ENCODE measurements around the gene NOTCH1.
A peak's percentile ranks its signal among the peaks of the same experiment; 100 is the strongest.
"Not testable (repeated sequence)": the region's sequence is repeated elsewhere in the genome, so short reads cannot be mapped to it uniquely, and the experiment has no call there.

Gene NOTCH1

DNA sequence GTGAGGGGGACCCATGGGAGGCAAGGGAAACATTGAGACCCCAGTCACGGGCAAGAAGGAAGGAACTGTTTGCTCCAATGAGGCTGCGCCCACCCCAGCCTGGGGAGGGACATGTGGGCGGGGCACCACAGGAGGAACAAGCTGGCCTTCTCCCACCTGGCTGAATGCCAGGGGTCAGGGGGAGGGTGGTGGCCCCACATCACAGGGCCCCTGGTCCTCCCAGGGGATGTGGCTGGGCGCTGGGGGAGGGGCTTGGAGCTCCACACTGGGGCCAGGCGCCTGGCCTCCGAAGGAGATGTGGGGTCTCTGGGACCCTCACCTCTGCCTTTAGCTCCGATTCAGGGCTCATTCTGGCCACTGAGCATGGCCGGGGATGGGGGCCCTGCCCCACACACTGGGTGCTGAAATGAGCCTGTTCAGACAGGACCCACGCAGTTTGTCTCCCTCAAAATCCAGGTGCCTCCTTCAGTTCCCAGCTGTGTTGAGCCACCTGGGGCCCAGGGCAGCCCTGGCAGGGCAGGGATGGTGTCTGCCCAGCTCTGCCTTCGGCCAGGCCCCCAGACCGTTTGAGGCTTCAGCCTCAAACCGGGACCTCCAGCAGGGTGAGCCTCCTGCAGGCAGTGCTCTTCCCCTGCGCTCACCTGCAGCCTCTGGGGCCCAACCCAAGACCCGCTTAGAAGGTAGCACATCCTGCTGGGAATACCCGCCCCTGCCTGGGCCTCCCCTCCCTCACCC, 33.2 kb upstream of the NOTCH1 start:
- DNase-seq, result peak; percentile 18

DNA sequence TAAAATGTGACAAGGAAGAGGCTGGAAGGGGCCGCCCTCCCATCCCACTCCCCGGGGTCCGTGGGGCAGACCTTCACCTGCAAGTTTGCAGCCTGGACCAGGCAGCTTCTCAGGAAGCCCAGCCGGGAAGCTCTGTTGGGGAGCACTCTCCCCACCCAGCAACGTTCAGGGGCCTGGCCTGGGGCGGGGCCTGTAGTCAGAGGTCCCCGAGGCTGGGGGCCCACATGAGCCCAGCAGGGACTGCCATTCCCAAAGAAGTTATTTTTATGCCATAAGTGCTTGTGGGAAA, 32.7 kb upstream of the NOTCH1 start:
- no peak for DNase-seq

DNA sequence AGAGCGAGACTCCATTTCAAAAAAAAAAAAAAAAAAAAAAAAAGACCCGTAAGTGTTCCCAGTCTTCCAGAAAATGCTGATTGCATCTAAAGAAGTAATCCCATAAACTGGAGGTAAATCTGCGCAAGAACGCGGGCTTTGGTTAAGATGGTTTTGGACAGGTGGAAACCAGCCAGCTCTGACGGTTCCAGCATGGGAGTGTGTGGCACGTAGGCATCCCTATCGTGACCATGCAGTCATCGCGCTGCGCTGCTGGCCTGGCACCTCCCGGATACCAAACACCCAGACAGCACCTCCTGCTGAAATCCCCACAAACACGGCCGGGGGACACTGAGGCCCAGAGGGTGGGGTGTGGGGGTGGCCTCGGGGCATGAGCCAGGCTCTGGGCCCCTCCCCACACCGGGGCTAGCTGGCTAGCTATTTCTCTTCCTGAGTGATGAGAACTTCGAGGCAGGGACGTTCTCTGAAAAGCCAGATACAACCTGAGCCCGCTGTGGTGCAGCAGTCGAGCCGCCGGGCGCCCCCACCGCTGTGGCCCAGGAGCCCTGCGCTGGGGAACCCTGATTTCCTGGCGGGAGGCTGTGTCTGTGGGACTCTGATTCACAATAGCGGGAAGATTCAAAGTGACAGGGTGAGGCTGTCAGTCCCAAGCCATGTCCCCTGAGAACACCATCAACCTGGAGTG, 32.2 kb upstream of the NOTCH1 start:
- no peak for DNase-seq

DNA sequence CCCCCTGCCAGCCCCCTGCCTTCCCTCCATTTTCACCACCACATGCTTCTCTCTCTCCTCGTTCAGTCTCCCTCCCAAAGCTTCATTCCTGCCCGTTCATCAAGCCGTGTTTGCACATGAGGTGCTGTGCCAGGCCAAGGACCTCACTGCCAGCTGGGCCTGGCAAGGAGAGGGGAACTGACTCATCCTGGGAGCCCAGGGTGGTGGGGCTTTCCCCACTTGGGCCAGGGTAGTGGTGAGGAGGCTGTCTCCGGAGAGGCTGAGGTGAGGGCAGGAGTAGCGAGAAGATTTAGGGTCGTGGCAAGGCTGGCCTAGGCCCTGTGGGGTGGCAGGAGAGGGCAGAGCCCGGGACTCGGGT, 30.4 kb upstream of the NOTCH1 start:
- DNase-seq, result no peak

DNA sequence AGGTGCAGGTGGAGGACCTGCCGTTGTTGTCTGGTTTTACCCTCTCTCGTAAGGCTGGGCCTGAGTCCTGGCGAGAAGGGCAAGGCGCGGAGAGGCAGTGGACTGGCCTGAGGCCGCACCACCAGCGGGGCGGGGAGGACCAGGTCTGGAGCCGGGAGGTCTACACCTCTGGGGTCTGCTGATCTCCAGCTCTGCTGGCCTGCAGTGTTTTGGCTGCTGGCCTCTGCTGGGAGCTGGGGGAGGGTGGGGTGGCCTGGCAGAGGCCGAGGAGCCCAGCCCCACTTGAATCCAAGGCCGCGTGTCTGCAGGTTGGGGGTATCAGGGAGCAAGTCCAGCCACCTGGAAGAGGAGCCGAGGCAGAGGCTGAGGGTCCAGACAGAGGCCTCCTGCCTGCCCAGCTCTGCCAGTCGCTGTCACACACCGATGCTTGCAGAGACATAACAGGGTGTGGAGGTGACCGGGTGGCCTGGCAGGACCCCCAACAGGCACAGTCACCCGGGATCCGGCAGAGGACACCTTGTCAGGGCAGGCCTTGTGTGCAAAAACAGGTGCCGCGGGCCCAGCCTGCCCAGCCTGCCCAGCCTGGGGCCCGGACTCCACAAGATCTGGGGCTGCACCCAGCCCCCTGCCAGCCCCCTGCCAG, 29.9 kb upstream of the NOTCH1 start:
- DNase-seq, result no peak

DNA sequence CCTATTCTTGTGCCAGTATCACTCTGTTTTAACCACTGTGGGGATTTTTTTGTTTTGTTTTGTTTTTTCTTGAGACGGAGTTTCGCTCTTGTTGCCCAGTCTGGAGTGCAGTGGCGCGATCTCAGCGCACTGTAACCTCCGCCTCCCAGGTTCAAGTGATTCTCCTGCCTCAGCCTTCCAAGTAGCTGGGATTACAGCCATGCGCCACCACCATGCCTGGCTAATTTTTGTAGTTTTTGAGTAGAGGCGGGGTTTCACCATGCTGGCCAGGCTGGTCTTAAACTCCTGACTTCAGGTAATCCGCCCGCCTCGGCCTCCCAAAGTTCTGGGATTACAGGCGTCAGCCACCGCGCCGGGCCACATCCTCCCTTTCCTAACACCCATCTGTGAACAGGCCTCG, 28.8 kb upstream of the NOTCH1 start:
- DNase-seq, result not testable (repeated sequence)

DNA sequence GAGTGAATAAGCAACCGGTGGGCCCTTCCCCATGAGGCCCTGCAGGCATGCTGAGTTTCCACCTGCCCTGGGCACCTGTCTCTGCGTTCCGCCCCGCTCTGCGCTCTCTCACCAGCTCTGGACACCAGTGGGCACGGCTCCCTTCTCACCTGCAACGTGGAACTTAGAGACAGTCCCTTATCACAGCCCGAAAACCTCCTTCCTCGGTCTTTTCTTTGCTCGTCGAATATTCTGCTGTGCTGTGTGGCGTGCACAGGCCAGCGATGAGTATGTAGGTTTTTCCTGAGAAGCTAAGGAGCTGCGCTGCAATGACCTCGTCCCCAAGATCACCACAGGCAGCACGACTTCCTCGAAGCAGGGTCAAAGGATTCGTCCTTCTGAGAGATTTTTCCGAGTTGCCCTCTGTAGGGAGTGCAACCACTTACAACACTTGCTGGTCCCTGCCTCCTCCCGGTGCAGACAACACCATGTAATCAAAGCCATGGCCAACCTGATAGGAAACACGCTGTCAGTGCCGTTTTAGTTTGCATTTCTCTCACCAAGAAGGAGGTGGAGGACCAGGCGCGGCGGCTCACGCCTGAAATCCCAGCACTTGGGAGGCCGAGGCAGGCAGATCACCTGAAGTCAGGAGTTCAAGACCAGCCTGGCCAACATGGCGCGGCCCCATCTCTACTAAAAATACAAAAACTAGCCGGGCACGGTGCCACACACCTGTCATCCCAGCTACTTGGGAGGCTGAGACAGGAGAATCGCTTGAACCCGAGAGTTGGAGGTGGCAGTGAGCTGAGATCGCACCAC, 27.2 kb upstream of the NOTCH1 start:
- no peak for DNase-seq

DNA sequence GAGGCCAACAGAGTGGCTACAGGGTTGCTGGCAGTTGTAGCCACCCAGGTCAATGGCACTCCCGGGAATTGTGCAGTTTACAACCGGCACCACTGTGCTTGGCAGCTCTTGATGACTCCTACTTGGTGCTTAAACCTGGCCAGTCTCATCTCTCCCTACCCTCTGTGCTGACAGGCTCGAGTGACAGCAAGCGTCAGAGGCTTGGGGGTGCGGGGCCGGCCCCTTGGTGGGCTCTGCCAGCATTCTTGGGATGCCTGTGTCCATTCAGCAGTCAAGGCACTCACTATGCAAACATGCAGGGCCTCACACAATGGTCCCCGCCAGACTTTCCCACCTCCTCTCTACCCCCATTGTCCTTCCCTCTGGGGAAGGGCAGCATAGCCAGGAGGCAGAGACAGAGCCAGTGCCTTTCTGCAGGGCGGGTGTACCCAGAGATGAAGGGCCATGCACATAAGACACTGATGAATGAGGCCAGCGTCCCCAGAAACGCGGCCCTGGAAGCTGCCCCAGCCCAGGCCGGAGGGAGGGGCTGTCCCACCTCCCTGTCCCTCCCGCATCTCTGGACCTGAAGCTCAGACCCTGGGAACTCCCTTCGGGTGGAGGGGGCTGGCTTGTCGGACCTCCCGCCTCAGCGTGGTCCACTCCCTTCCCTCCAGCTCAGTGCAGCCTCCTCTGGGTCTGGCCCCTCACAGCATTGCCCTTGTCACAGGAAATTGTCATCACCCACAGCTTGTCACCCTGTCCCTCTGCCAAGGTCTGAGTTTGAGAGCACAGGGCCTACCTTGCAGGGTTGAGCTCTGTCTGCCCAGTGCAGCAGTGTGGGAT, 26.4 kb upstream of the NOTCH1 start:
- no peak for DNase-seq

DNA sequence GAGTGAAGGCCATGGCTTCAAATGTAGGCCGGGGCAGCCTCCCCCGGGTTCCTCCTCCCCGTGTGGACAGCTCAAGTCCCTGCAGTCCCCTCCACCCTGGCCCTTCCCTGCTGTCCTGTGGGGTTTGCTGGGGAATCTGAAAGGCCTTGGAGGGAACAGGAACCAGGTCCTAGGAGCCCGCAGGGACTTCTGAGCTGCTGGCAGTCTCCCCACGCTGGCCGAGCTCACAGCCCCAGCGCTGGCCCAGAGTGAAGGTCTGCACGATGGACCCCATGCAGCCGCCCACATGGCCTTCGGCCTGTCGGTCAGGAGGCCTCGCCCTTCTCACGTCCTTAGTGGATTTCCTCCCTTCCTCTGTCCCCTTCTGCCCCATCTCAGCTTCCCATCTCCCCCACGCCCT, 25.7 kb upstream of the NOTCH1 start:
- no peak for DNase-seq

DNA sequence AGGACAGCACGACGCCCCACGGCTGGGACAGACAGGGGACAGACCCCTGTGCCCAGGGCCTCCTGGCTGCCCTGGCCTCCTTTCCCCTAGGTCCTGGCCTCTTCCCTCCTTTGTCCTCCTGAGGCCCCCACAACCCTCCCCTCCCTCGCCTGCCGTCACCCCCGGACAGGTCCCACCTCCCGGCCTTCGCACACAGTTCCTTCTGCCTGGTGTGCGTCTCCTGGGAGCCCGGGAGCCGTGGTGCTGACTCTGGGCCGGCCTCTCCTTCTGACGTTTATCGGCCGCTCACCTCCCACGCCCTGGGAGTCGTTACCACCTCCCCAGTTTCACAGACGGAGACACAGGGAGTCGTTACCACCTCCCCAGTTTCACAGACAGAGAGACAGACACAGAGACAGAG, 25.1 kb upstream of the NOTCH1 start:
- DNase-seq, result no peak

DNA sequence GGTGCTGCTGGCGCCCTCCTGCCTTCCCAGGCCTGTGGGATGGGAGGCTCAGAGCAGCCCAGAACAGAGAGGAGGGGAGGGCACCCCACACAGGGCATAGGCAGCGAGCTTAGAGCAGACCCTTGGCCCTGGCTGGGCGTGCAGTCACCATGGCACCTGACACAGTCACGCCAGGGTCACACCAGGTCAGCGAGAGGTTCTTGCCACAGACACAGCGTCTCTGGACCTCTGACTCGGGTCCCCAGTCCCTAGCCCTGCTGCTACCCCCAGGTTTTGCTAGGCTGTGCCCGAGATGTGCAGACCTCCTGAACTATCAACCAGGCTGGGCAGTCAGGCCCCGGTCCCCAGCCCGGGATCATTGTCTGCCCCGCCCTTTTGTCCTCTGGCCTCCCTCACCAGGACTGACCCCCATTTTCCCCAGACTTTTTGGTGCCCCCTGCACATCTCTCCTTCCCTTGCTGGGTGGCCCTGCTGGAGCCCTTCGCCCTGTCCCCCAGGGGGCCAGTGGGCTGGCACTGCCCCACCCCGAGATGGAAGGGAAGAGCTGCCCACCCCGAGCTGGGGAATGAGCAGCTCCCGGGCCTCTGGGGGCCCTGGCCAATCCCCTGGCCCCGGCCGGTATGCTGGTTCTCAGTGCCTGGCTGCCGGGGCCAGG, 24.5 kb upstream of the NOTCH1 start:
- no peak for DNase-seq

DNA sequence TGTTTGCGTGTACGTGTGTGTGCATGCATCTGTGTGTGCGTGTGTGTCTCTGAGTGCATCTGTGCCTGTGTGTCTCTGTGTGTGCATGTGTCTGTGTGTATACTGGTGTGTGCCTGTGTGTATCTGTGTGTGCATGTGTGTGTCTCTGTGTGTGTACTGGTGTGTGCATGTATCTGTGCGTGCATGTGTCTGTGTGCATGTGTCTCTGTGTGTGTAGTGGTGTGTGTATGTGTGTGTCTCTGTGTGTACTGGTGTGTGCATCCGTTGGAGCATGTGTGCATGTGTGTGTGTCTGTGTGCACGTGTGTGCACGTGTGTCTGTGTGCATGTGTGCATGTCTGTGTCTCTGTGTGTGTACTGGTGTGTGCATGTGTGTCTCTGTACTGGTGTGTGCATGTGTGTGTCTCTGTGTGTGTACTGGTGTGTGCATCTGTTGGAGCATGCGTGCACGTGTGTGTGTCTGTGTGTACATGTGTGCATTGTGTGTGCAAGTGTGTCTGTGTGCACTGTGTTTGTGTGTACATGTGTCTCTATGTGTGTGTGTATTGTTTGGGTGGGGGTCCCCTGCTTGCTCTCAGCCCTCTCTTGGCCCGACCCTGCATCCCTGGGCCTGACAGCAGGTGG, 23.8 kb upstream of the NOTCH1 start:
- DNase-seq, result no peak

DNA sequence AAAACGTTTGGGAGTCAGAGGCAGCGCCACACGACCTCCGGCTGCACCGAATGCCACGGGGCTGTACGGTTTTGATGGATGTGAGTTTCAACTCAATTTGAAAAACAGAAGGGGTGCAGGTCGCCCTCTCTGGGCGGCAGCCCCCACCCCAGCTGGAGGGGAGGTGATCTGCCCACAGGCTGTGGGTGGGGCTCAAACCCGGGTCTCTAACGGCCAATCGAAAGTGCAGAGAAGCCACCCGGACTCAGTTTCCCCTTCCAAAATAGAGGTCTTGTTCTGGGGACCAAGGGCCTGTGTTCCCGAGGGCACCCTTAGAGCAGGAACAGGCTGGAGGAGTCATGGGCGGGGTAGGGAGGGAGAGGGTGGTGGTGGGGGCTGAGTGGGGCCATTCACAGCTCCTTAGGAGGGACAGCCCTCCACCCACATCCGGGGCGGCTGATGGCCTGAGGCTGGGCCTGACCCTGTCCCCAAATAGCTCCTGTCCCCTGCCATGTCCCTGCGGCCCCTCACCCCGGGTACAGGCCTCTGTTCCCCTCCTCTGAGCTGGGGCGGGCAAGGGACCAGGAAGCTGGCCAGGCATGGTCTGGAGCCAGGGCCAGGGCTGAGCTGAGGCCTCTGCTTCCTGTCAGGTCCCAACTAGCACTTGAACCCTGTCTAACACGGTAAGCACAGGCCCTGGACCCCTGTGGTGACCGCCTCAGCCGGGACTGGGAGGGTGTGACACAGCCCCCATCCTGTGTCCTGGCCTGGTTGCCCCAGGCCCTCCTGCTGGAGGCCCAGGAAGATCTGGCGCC, 22.6 kb upstream of the NOTCH1 start:
- no peak for DNase-seq

DNA sequence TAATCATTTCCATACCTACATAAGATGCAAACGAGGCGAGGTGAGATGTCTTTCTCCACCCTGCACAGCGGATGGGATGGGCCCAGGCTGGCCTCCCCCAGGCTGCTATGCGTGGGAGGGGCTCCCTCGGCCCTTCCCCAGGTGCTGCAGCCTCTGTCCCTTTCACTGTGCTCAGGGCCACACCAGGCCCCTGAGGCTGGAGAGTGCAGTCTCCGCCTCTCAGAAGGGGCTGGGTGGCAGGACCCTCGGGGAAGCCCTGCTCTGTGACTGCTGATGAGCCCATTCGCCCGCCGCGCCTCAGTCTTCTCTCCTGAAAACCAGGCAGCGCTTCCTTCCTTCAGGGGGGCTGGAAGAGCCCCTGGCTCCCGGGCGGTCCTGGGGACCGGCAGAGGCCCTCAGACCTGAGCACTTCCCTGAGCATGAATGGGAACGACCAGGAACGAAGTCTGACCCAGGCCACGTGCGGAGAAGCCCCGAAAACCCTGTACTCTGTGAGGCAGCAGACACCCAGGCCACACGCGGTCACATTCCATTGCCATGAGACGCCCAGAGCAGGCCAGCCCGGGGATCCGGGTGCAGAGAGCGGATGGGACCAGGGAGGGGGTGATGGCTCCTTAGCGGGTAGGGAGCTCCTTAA, 21.9 kb upstream of the NOTCH1 start:
- no peak for DNase-seq

DNA sequence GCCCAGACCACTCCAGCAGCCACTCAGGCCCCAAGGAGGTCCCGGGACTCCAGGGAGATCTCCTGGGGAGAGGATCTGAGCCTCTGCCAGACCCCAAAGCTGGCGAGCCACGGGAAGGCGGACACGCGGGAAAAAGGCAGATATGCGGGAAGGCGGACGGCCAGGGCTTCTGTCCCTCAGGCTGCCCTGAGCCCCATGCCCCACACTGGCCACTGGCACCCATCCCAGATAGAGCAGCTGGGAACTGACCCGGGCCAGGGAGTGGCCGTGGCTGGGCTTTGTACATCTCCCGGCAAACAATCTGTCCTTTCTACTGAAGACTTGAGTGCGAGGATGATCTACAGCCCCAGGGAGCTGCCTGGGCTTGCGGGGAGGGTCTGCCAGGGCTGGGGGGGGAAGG, 21.1 kb upstream of the NOTCH1 start:
- no peak for DNase-seq

DNA sequence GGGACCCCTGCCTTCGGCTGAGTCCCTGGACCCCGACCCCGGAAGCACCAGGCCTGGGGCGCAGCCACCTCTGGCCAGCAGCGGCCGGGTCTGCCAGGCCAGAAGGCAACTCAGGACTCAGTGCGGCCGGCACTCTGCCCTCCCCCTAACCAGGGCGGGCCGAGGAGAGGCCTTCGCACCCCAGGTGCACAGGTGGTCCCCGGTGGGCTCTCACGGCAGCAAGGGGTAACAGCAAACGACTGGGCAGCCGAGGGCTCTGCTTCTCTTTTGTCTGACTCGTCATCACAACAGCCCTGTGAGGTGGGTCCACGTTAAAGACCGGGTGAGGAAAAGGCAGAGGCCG, 20.7 kb upstream of the NOTCH1 start:
- DNase-seq, result no peak

DNA sequence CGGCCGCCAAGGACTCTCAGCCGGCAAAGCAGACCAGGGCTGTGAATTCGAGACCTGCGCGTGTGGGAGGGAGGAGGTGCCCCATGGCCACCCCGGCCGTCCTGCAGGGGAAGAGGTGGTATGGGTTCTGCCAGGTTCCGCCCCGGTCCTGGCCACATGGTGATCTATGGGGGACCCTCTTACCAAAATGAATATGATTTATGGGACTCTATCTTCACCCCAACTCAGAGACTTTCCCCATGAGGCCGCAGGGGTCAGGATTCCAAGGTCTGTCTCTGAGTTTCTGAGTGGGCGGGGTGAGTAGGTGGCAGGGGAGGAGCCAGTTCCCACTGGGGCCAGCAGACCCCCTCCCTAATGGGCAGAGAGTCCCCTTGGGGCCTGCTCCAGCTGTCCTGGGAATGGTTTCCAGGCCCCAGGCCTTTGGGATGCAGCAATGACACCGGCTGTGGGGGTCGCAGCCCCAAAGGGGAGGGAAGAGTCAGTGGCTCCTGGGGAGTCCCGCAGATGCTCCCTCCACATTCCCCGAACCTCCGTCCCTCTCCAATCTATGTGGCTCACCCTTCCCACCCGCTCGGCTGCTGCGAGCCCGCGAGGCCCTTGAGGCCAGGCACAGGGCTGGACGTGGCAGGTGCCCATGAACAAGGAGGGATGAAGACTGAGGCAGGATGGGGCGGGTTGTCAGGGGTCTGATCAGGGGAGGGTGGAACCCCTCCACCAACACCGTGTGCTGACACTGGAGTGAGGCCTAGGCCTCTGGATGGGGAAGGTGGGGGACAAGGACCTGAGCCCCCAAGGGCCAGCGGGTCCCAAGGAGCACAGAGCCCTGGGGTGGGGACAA, 20.1 kb upstream of the NOTCH1 start:
- DNase-seq, result no peak

DNA sequence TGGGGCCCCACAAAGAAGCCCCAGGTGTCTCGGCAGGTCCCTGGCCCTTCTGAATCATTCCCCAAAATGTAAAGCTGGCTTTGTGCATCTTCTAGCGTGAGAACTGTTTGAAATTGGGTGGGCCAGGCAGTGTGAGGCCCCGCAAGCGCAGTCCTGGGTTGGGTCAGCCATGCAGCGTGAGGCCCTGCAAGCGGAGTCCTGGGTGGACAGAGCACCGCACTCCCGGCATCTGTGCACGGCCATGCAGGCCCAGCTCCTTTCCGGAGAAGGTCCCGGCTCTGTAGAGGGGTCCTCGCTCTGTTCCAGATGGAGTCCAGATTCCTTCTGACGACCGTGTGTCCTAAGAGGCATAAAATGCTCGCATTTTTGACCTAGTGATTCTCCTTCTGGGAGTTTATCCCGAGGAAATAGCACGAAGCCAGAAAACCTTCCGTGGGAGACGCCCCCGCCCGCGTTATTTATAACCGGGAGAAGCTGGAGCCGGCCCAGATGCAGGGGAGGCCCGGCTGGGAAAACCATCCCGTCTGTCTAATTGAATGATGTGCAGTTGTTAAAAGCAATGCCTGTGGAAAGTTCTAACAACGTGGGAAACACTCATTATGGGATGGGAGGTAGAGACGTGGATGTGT, 19.4 kb upstream of the NOTCH1 start:
- no peak for DNase-seq

DNA sequence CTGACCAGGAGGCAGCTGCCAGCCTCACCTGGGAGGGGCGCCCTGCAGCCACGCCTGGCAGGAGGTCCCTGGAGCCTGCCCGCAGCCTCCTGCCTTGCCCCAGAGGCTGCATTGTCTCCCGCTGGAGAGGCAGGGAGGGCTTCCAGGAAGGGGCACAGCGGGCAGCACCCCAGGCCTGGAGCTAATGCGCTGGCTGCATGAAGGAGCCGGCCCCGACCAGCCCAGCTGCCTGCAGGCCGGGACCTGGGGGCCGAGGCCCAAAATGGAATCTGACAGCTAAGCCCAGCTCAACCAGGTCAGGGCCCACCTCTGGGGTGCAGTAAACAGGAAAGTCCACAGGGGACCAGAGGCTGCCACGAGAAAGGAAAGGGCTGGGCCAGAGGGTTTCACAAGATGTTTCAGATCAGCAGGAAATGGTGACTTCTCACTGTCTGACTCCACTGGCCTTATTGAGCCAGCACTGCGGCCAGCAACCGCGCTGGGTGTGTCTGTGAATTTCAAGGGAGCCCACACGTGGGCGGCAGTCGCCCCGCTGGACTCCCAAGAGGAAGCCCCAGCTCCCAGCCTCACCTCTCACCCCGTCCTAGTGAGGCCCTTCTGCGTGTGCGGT, 18.6 kb upstream of the NOTCH1 start:
- no peak for DNase-seq

All from CD4-positive, alpha-beta T cell treated with Interleukin-17A for 4 hours (primary cell).